ENCODE data around the gene IGIP.

The IGIP gene

GRCh38 chr5:140090251-140090650 lies 35.5 kb upstream of the IGIP start:
- H3K27ac ChIP-seq (replicated peaks), result no peak overlapping the region
- H3K27me3 ChIP-seq (ENCODE audit: insufficient read depth, poor library complexity, severe bottlenecking), result no peaks in the 10 kb centered on the region
- TF ChIP-seq GABPA (IDR thresholded peaks at IDR 0.05; ENCODE audit: low read depth) (no peak), POLR2AphosphoS5 (IDR thresholded peaks at IDR 0.05; ENCODE audit: low read depth) (no peak), REST (IDR thresholded peaks at IDR 0.05; ENCODE audit: insufficient replicate concordance, low read depth) (no peak), SPI1 (IDR thresholded peaks at IDR 0.05; ENCODE audit: borderline replicate concordance, low read depth) (no peak)
- TF ChIP-seq, protein P1, sequence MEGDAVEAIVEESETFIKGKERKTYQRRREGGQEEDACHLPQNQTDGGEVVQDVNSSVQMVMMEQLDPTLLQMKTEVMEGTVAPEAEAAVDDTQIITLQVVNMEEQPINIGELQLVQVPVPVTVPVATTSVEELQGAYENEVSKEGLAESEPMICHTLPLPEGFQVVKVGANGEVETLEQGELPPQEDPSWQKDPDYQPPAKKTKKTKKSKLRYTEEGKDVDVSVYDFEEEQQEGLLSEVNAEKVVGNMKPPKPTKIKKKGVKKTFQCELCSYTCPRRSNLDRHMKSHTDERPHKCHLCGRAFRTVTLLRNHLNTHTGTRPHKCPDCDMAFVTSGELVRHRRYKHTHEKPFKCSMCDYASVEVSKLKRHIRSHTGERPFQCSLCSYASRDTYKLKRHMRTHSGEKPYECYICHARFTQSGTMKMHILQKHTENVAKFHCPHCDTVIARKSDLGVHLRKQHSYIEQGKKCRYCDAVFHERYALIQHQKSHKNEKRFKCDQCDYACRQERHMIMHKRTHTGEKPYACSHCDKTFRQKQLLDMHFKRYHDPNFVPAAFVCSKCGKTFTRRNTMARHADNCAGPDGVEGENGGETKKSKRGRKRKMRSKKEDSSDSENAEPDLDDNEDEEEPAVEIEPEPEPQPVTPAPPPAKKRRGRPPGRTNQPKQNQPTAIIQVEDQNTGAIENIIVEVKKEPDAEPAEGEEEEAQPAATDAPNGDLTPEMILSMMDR (IDR thresholded peaks at IDR 0.05; ENCODE audit: insufficient read depth, low read length), result no peak
- no peak overlapping the region for H3K4me3 ChIP-seq (replicated peaks; ENCODE audit: insufficient read depth, low read length)
- no peak for DNase-seq (ENCODE audit: low read depth in 1 of 2, low spot score in 1 of 2)

DNA sequence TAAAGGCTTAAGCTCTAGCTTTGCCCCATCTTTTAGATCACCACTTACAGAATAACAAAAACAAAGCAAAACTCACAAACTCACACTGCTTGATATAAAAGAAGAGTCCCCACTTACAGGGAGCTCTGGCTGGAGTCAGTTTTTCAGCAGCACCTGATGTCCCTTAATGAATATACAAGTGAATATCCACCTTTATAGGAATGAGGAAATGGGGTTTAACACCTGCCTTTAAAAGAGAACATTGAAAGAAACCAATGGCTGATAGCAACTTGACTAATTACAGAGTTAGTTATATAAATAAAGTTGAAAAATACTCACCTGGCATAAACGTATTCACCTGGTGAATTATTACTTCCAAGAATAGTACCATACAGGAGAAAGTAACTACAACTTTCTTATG lies 32.6 kb upstream of the IGIP start:
- Histone ChIP-seq H3K27me3 (ENCODE audit: insufficient read depth, poor library complexity, severe bottlenecking) (no peaks in the 10 kb centered on the region), H3K27ac (replicated peaks) (no peak overlapping the region), H3K4me3 (replicated peaks; ENCODE audit: insufficient read depth, low read length) (no peak overlapping the region)
- TF ChIP-seq SPI1 (IDR thresholded peaks at IDR 0.05; ENCODE audit: borderline replicate concordance, low read depth) (no peak), GABPA (IDR thresholded peaks at IDR 0.05; ENCODE audit: low read depth) (no peak), POLR2AphosphoS5 (IDR thresholded peaks at IDR 0.05; ENCODE audit: low read depth) (no peak), REST (IDR thresholded peaks at IDR 0.05; ENCODE audit: insufficient replicate concordance, low read depth) (no peak)
- TF ChIP-seq, protein P1 (IDR thresholded peaks at IDR 0.05; ENCODE audit: insufficient read depth, low read length), result no peak
- DNase-seq (ENCODE audit: low read depth in 1 of 2, low spot score in 1 of 2), result no peak

- Histone ChIP-seq H3K27me3 (ENCODE audit: insufficient read depth, poor library complexity, severe bottlenecking) (no peaks in the 10 kb centered on the region), H3K27ac (replicated peaks) (no peak overlapping the region), H3K4me3 (replicated peaks; ENCODE audit: insufficient read depth, low read length) (no peak overlapping the region)
- no peak for DNase-seq (ENCODE audit: low read depth in 1 of 2, low spot score in 1 of 2)
- TF ChIP-seq POLR2AphosphoS5 (IDR thresholded peaks at IDR 0.05; ENCODE audit: low read depth), result no peak
Measured at GRCh38 chr5:140093866-140094265, 31.9 kb upstream of the IGIP start.

DNA sequence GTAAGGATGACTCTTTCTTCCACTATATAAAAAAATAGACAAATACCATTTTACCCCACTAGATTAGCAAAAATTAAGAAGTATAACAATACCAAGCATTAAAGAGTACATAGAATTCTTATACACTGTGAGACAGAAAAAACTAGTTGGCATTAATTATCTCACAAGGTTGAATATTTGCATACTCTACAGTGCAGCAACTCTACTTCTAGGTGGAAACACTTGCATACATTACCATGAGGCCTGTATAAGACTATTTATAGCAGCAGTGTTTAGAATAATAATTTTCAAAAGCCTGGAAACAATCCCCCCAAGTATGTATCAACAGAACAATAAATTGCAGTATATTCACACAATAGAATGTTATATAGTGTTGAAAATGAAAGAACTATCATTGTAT lies 30.8 kb upstream of the IGIP start:
- TF ChIP-seq POLR2AphosphoS5 (IDR thresholded peaks at IDR 0.05; ENCODE audit: low read depth) (no peak), SPI1 (IDR thresholded peaks at IDR 0.05; ENCODE audit: borderline replicate concordance, low read depth) (no peak), REST (IDR thresholded peaks at IDR 0.05; ENCODE audit: insufficient replicate concordance, low read depth) (no peak), GABPA (IDR thresholded peaks at IDR 0.05; ENCODE audit: low read depth) (no peak)
- TF ChIP-seq, protein P1 (IDR thresholded peaks at IDR 0.05; ENCODE audit: insufficient read depth, low read length), result no peak
- DNase-seq (ENCODE audit: low read depth in 1 of 2, low spot score in 1 of 2), result no peak
- H3K27ac ChIP-seq (replicated peaks), result no peak overlapping the region
- H3K27me3 ChIP-seq (ENCODE audit: insufficient read depth, poor library complexity, severe bottlenecking), result no peaks in the 10 kb centered on the region
- H3K4me3 ChIP-seq (replicated peaks; ENCODE audit: insufficient read depth, low read length), result no peak overlapping the region
